ENCODE results near the gene MAN1A1. TPM values are rescaled to one million over a fixed set of nuclear protein-coding genes. Genes with fewer than 3 reads are reported as not detected.

The MAN1A1 gene
- total and polyA plus RNA-seq, 2 of the 8 experiments (the other 6 are each of a cell fraction or from before 2014, with no cell fraction given): 1.8 to 5.4 TPM

- Histone ChIP-seq H3K4me1 (replicated peaks in 1 of 4; ENCODE audit: control insufficient read depth in 3 of 4, insufficient read depth in 4 of 4, low read length in 3 of 4) (no peaks in the 10 kb centered on the region), H3K4me3 (ENCODE audit: extremely low read depth in 1 of 4, insufficient read depth in 2 of 4, low read depth in 3 of 4, low read length in 4 of 4) (no peak overlapping the region), H2BK12ac (ENCODE audit: low read depth, low read length) (no peak overlapping the region), H3K56ac (replicated peaks; ENCODE audit: insufficient read length, low read depth, low read length) (no peak overlapping the region), H2AFZ (ENCODE audit: low read length) (no peak overlapping the region), H2BK120ac (replicated peaks; ENCODE audit: low read depth, low read length) (no peak overlapping the region), H3K23me2 (ENCODE audit: low read depth, low read length) (no peaks in the 10 kb centered on the region), H3K36me3 (ENCODE audit: control insufficient read depth in 2 of 4, insufficient read depth in 4 of 4, low read length in 3 of 4) (no peaks in the 10 kb centered on the region), H3K79me1 (ENCODE audit: low read depth, low read length) (no peaks in the 10 kb centered on the region), H2AK5ac (ENCODE audit: low read depth, low read length) (no peak overlapping the region), H3K4ac (replicated peaks; ENCODE audit: insufficient read length, low read depth, low read length) (no peak overlapping the region), H3K9me3 (ENCODE audit: insufficient read depth in 2 of 2, low read depth in 1 of 2, low read length in 1 of 2) (no peaks in the 10 kb centered on the region), H3K79me2 (ENCODE audit: control insufficient read depth in 1 of 2, insufficient read depth in 2 of 2, low read length in 2 of 2) (no peaks in the 10 kb centered on the region), H4K91ac (replicated peaks; ENCODE audit: insufficient read length, low read length) (no peak overlapping the region), H3K9ac (replicated peaks in 1 of 4; ENCODE audit: extremely low read depth in 1 of 4, low read depth in 3 of 4, low read length in 3 of 4) (no peak overlapping the region), H3K27me3 (replicated peaks in 1 of 4; ENCODE audit: control insufficient read depth in 3 of 4, extremely low read depth in 1 of 4, insufficient read depth in 3 of 4, low read length in 3 of 4) (no peaks in the 10 kb centered on the region), H2BK15ac (ENCODE audit: low read length) (no peak overlapping the region), H2BK20ac (ENCODE audit: low read length) (no peak overlapping the region), H2BK5ac (ENCODE audit: low read depth, low read length) (no peak overlapping the region), H3K14ac (ENCODE audit: insufficient read length) (no peak overlapping the region), H4K5ac (ENCODE audit: insufficient read length, low read depth, low read length) (no peak overlapping the region), H3K23ac (ENCODE audit: insufficient read length) (no peak overlapping the region), H4K8ac (ENCODE audit: extremely low read depth, insufficient read depth, low read length) (no peak overlapping the region), H3K4me2 (ENCODE audit: insufficient read depth in 1 of 2, low read depth in 2 of 2, low read length in 2 of 2) (no peak overlapping the region), H4K20me1 (replicated peaks in 1 of 2; ENCODE audit: control insufficient read depth in 1 of 2, insufficient read depth in 2 of 2, low read length in 2 of 2) (no peaks in the 10 kb centered on the region), H3K27ac (ENCODE audit: low read depth, low read length) (no peak overlapping the region), H3K18ac (ENCODE audit: extremely low read depth, low read length) (no peak overlapping the region)
- POLR2A ChIA-PET (ENCODE audit: partially characterized antibody): no interaction called here
- CTCF ChIA-PET (ENCODE audit: partially characterized antibody): interaction anchor here (0.9 to 3.3 kb wide), 4 partner anchors 10 to 15 kb away, joined by 3 to 20 read pairs (median 4); no protein-coding TSS in a partner anchor
- TF ChIP-seq HDAC6 (IDR thresholded peaks at IDR 0.05; ENCODE audit: low read depth, low read length) (no peak), NANOG (IDR thresholded peaks at IDR 0.05; ENCODE audit: insufficient read depth, low read depth, low read length, poor library complexity, severe bottlenecking) (no peak), TBP (IDR thresholded peaks at IDR 0.05; ENCODE audit: low read depth, low read length) (no peak)
- FAIRE-seq (no peak), DNase-seq (ENCODE audit: low read depth in 1 of 2, low spot score in 2 of 2) (no peak)
- WGBS, 2 experiments (ENCODE audit: extremely low coverage in 1 of 2, insufficient coverage in 1 of 2, insufficient read length in 1 of 2, insufficient replicate concordance in 2 of 2, low coverage in 1 of 2, low lambda C conversion rate in 2 of 2, missing lambda C conversion rate in 1 of 2): 92% methylated on average over 5 of the region's 5 CpGs; no CpG with 5 or more reads in 1 of the 2 experiments
Observed at GRCh38 chr6:119322715-119323350, 26.7 kb downstream of the MAN1A1 start.
